SU-DHL-6 (cell line): ENCODE measurements around the gene GSS.

Experiments used
- CTCF ChIP-seq: fragments of 200-600 bp; sonication (generic); IDR thresholded peaks from one replicate; pipeline ENCODE4 v1.5.1; 2017; ENCODE audit warnings: antibody characterized with exemption, mild to moderate bottlenecking, low read length, moderate library complexity; ENCODE audit not compliant: insufficient read depth, poor library complexity, severe bottlenecking
- EZH2phosphoT487 ChIP-seq: fragments of 200-600 bp; sonication (generic), shearing (Covaris generic); conservative IDR thresholded peaks from 2 replicates; pipeline ENCODE4 v1.6.1; 2018; ENCODE audit warnings: mild to moderate bottlenecking, antibody characterized with exemption, low read length, moderate library complexity, mixed read lengths

DNA sequence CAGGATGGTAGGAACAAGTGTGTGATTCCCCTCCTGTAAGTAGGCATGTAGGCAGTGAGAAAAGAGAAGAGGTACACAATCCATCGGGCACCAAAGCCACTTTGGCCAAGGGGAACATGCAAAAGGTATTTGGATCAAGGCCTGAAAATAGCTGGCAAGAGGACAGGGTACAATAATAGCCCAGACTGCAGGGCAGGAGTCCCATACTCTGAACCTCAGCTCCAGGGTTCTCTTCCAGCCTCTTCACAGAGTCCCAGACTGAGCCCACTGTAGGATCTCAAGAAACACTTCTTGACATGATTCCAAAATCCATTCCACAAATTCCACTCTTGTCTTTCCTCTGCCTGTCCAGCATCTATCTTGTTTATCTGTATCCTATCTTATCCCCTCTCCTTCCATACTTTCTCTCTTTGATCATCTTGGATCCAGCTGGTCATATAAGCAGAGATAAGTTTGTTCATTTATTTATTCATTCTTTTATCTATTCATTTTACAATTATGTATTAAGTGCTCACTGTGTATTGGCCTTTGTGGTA lies 59.5 kb downstream of the GSS start:
- TF ChIP-seq CTCF (no peak), EZH2phosphoT487 (no peak)
